ENCODE results near the gene GNB1L. TPM values are rescaled to one million over a fixed set of nuclear protein-coding genes. Genes with fewer than 3 reads are reported as not detected.

The GNB1L gene
- total RNA-seq, 1 experiment from 2014 or later, result 12.3 TPM

- peaks cover 60% of the 10 kb centered on the region for H3K4me1 ChIP-seq
Observed at GRCh38 chr22:19874307-19875060, 19.8 kb upstream of the GNB1L start.

GRCh38 chr22:19873960-19874306 lies 19.3 kb upstream of the GNB1L start:
- Histone ChIP-seq H3K36me3 (no peaks in the 10 kb centered on the region), H3K27ac (peak overlapping the region; percentile 31; the same call in 1 of the 2 replicates), H3K9me3 (replicated peaks) (no peaks in the 10 kb centered on the region), H3K4me3 (no peak overlapping the region), H3K4me1 (peaks cover 63% of the 10 kb centered on the region), H3K27me3 (no peaks in the 10 kb centered on the region)
- DNase-seq, result no peak

More at GRCh38 chr22:19874307-19875060, 19.8 kb upstream of the GNB1L start:
- peak; percentile 86 to 89 for DNase-seq
- Histone ChIP-seq H3K9me3 (replicated peaks) (no peaks in the 10 kb centered on the region), H3K4me3 (no peak overlapping the region), H3K27ac (peak overlapping the region; percentile 31; the same call in 1 of the 2 replicates), H3K36me3 (no peaks in the 10 kb centered on the region), H3K27me3 (no peaks in the 10 kb centered on the region)

GRCh38 chr22:19873138-19873959 lies 18.7 kb upstream of the GNB1L start:
- Histone ChIP-seq H3K36me3 (no peaks in the 10 kb centered on the region), H3K4me3 (no peak overlapping the region), H3K27ac (peak overlapping the region; percentile 31; the same call in 1 of the 2 replicates), H3K4me1 (peaks cover 57% of the 10 kb centered on the region), H3K9me3 (replicated peaks) (no peaks in the 10 kb centered on the region), H3K27me3 (no peaks in the 10 kb centered on the region)
- peak in 1 of 2 experiments; percentile 5 for DNase-seq

GRCh38 chr22:19872779-19873137 lies 18.1 kb upstream of the GNB1L start:
- Histone ChIP-seq H3K36me3 (no peaks in the 10 kb centered on the region), H3K9me3 (replicated peaks) (no peaks in the 10 kb centered on the region), H3K27me3 (no peaks in the 10 kb centered on the region), H3K27ac (no peak overlapping the region), H3K4me1 (peaks cover 51% of the 10 kb centered on the region), H3K4me3 (no peak overlapping the region)
- peak in 1 of 2 experiments; percentile 2 for DNase-seq

- Histone ChIP-seq H3K4me1 (peaks cover 47% of the 10 kb centered on the region), H3K9me3 (replicated peaks) (no peaks in the 10 kb centered on the region), H3K36me3 (no peaks in the 10 kb centered on the region), H3K4me3 (no peak overlapping the region), H3K27me3 (no peaks in the 10 kb centered on the region), H3K27ac (no peak overlapping the region)
- DNase-seq, result peak in 1 of 2 experiments; percentile 3
Observed at GRCh38 chr22:19871845-19872778, 17.4 kb upstream of the GNB1L start.

- peak in 1 of 2 experiments; percentile 2 for DNase-seq
- Histone ChIP-seq H3K4me3 (no peak overlapping the region), H3K9me3 (replicated peaks) (no peaks in the 10 kb centered on the region), H3K27me3 (no peaks in the 10 kb centered on the region), H3K4me1 (peaks cover 45% of the 10 kb centered on the region), H3K27ac (no peak overlapping the region), H3K36me3 (no peaks in the 10 kb centered on the region)
Observed at GRCh38 chr22:19871023-19871844, 16.6 kb upstream of the GNB1L start.

- no peak overlapping the region for H3K4me3 ChIP-seq
- no peak overlapping the region for H3K27ac ChIP-seq
- H3K27me3 ChIP-seq, result no peaks in the 10 kb centered on the region
- peak; percentile 20 to 34 for DNase-seq
- H3K9me3 ChIP-seq (replicated peaks), result no peaks in the 10 kb centered on the region
- peaks cover 40% of the 10 kb centered on the region for H3K4me1 ChIP-seq
- no peaks in the 10 kb centered on the region for H3K36me3 ChIP-seq
Observed at GRCh38 chr22:19870153-19871022, 15.7 kb upstream of the GNB1L start.

GRCh38 chr22:19869497-19870152 lies 15.0 kb upstream of the GNB1L start:
- Histone ChIP-seq H3K9me3 (replicated peaks) (no peaks in the 10 kb centered on the region), H3K27ac (no peak overlapping the region), H3K4me3 (no peak overlapping the region), H3K36me3 (no peaks in the 10 kb centered on the region), H3K4me1 (peaks cover 36% of the 10 kb centered on the region), H3K27me3 (no peaks in the 10 kb centered on the region)
- peak in 1 of 2 experiments; percentile 2 for DNase-seq

GRCh38 chr22:19868773-19869471 lies 14.2 kb upstream of the GNB1L start:
- H3K4me1 ChIP-seq, result peaks cover 29% of the 10 kb centered on the region
- H3K9me3 ChIP-seq (replicated peaks), result no peaks in the 10 kb centered on the region
- H3K27me3 ChIP-seq, result no peaks in the 10 kb centered on the region
- no peak overlapping the region for H3K27ac ChIP-seq
- peak; percentile 46 to 55 for DNase-seq
- no peak overlapping the region for H3K4me3 ChIP-seq
- H3K36me3 ChIP-seq, result no peaks in the 10 kb centered on the region

GRCh38 chr22:19868333-19868732 lies 13.7 kb upstream of the GNB1L start:
- peaks cover 23% of the 10 kb centered on the region for H3K4me1 ChIP-seq
- H3K36me3 ChIP-seq, result no peaks in the 10 kb centered on the region
- H3K9me3 ChIP-seq (replicated peaks), result no peaks in the 10 kb centered on the region
- no peak overlapping the region for H3K4me3 ChIP-seq
- DNase-seq, result no peak
- no peak overlapping the region for H3K27ac ChIP-seq
- no peaks in the 10 kb centered on the region for H3K27me3 ChIP-seq

- no peaks in the 10 kb centered on the region for H3K9me3 ChIP-seq (replicated peaks)
- no peaks in the 10 kb centered on the region for H3K27me3 ChIP-seq
- H3K4me3 ChIP-seq, result no peak overlapping the region
- DNase-seq, result no peak
- peaks cover 21% of the 10 kb centered on the region for H3K4me1 ChIP-seq
- H3K27ac ChIP-seq, result no peak overlapping the region
- no peaks in the 10 kb centered on the region for H3K36me3 ChIP-seq
Observed at GRCh38 chr22:19867617-19868016, 12.9 kb upstream of the GNB1L start.

GRCh38 chr22:19866665-19867009 lies 12.0 kb upstream of the GNB1L start:
- H3K4me1 ChIP-seq, result peaks cover 27% of the 10 kb centered on the region
- no peaks in the 10 kb centered on the region for H3K27me3 ChIP-seq
- H3K4me3 ChIP-seq, result no peak overlapping the region
- no peaks in the 10 kb centered on the region for H3K36me3 ChIP-seq
- DNase-seq, result no peak
- no peaks in the 10 kb centered on the region for H3K9me3 ChIP-seq (replicated peaks)
- no peak overlapping the region for H3K27ac ChIP-seq

All from SJCRH30 (cell line).